H9 (cell line): ENCODE results near the gene THSD7B. TPM values are rescaled to one million over a fixed set of nuclear protein-coding genes. Genes with fewer than 3 reads are reported as not detected.

Source experiments
- DNase-seq: peaks from one replicate; pipeline ENCODE4 v3.0.0-alpha.2; 2017
- H2AFZ ChIP-seq: one replicate; pipeline ENCODE4 v1.6.1; 2013; ENCODE audit warnings: mild to moderate bottlenecking, low read length, control low read depth, moderate library complexity
- H2AK5ac ChIP-seq: 2 replicates; pipeline ENCODE4 v1.6.1; 2013; ENCODE audit warnings: low read length, control low read depth, mixed read lengths; ENCODE audit not compliant: insufficient read length
- H2BK120ac ChIP-seq: one replicate; pipeline ENCODE4 v1.6.1; 2013; ENCODE audit warnings: low read depth, mild to moderate bottlenecking, low read length, control low read depth, inconsistent platforms; ENCODE audit not compliant: poor library complexity, severe bottlenecking
- H2BK12ac ChIP-seq: 2 replicates; pipeline ENCODE4 v1.6.1; 2013; ENCODE audit warnings: low read length, control low read depth, mixed read lengths, low read depth; ENCODE audit not compliant: insufficient read length
- H2BK15ac ChIP-seq: 2 replicates; pipeline ENCODE4 v1.6.1; 2013; ENCODE audit warnings: low read depth, low read length, control low read depth
- H2BK20ac ChIP-seq: one replicate; pipeline ENCODE4 v1.6.1; 2013; ENCODE audit warnings: low read depth, mild to moderate bottlenecking, low read length, control low read depth, inconsistent platforms; ENCODE audit not compliant: poor library complexity, severe bottlenecking
- H2BK5ac ChIP-seq: 2 replicates; pipeline ENCODE4 v1.6.1; 2013; ENCODE audit warnings: low read length, control low read depth, mixed read lengths; ENCODE audit not compliant: insufficient read length
- H3K14ac ChIP-seq: 2 replicates; pipeline ENCODE4 v1.6.1; 2013; ENCODE audit warnings: low read length, control low read depth; ENCODE audit not compliant: insufficient read depth
- H3K18ac ChIP-seq: 2 replicates; pipeline ENCODE4 v1.6.1; 2013; ENCODE audit warnings: low read depth, mild to moderate bottlenecking, mixed read lengths, low read length, control low read depth; ENCODE audit not compliant: insufficient read length
- H3K23ac ChIP-seq: 2 replicates; pipeline ENCODE4 v1.6.1; 2013; ENCODE audit warnings: low read length, control low read depth, mixed read lengths, low read depth; ENCODE audit not compliant: insufficient read length
- H3K23me2 ChIP-seq: 2 replicates; pipeline ENCODE4 v1.6.1; 2013; ENCODE audit warnings: low read depth, mild to moderate bottlenecking, mixed read lengths, low read length, control low read depth; ENCODE audit not compliant: insufficient read length, poor library complexity, severe bottlenecking
- H3K27ac ChIP-seq: 2 replicates; pipeline ENCODE4 v1.5.1; 2013; ENCODE audit warnings: low read length, control low read depth, mixed read lengths, low read depth; ENCODE audit not compliant: insufficient read length
- H3K27me3 ChIP-seq: 2 replicates; pipeline ENCODE4 v1.6.1; 2013; ENCODE audit warnings: low read length, control low read depth, inconsistent platforms; ENCODE audit not compliant: insufficient read depth
- H3K4ac ChIP-seq: 2 replicates; pipeline ENCODE4 v1.6.1; 2013; ENCODE audit warnings: low read depth, mild to moderate bottlenecking, control low read depth, inconsistent platforms, low read length, moderate library complexity
- H3K4me1 ChIP-seq: 2 replicates; pipeline ENCODE4 v1.6.1; 2013; ENCODE audit warnings: low read length, control low read depth, inconsistent platforms; ENCODE audit not compliant: insufficient read depth
- H3K4me2 ChIP-seq: 2 replicates; pipeline ENCODE4 v1.6.1; 2013; ENCODE audit warnings: low read length, control low read depth, mixed read lengths; ENCODE audit not compliant: insufficient read length, insufficient read depth
- H3K56ac ChIP-seq: 2 replicates; pipeline ENCODE4 v1.6.1; 2013; ENCODE audit warnings: low read depth, mild to moderate bottlenecking, mixed read lengths, low read length, control low read depth; ENCODE audit not compliant: insufficient read length
- H3K79me1 ChIP-seq: 2 replicates; pipeline ENCODE4 v1.6.1; 2013; ENCODE audit warnings: low read depth, mild to moderate bottlenecking, moderate library complexity, low read length, control low read depth, inconsistent platforms; ENCODE audit not compliant: insufficient read depth, poor library complexity, severe bottlenecking
- H3K79me2 ChIP-seq: 2 replicates; pipeline ENCODE4 v1.6.1; 2013; ENCODE audit warnings: low read length, control low read depth, inconsistent platforms; ENCODE audit not compliant: insufficient read depth
- H3K9ac ChIP-seq: 2 replicates; pipeline ENCODE4 v1.6.1; 2013; ENCODE audit warnings: low read length, control low read depth, mixed read lengths; ENCODE audit not compliant: insufficient read length; ENCODE audit errors: extremely low read depth
- H3K9me3 ChIP-seq: one replicate; pipeline ENCODE4 v1.6.1; 2013; ENCODE audit warnings: low read depth, low read length, inconsistent platforms; ENCODE audit not compliant: control insufficient read depth
- H3T11ph ChIP-seq: one replicate; pipeline ENCODE4 v1.6.1; 2013; ENCODE audit warnings: mild to moderate bottlenecking, low read length, control low read depth, inconsistent platforms
- H4K20me1 ChIP-seq: one replicate; pipeline ENCODE4 v1.6.1; 2013; ENCODE audit not compliant: control insufficient read depth, insufficient read length, insufficient read depth
- H4K5ac ChIP-seq: 2 replicates; pipeline ENCODE4 v1.6.1; 2013; ENCODE audit warnings: low read depth, mild to moderate bottlenecking, mixed read lengths, low read length, control low read depth; ENCODE audit not compliant: insufficient read length
- H4K8ac ChIP-seq: replicated peaks from 2 replicates; pipeline ENCODE4 v1.6.1; 2013; ENCODE audit warnings: low read length, control low read depth, mixed read lengths, low read depth; ENCODE audit not compliant: insufficient read length
- H4K91ac ChIP-seq: 2 replicates; pipeline ENCODE4 v1.6.1; 2013; ENCODE audit warnings: low read depth, mild to moderate bottlenecking, moderate library complexity, mixed read lengths, low read length, control low read depth; ENCODE audit not compliant: insufficient read length
- H3K27ac Mint-ChIP-seq, 3 experiments: 2 replicates in 2 of 3; 3 replicates in 1 of 3; pipeline ENCODE4 v1.8.0; 2020 to 2021; ENCODE audit warnings: mixed read lengths in 3 of 3, mild to moderate bottlenecking in 1 of 3, moderate library complexity in 1 of 3
- H3K27me3 Mint-ChIP-seq: 2 replicates; pipeline ENCODE4 v1.8.0; 2021; ENCODE audit warnings: low read depth, mild to moderate bottlenecking, moderate library complexity, mixed read lengths
- H3K36me3 Mint-ChIP-seq, 3 experiments: 2 replicates in 2 of 3; 3 replicates in 1 of 3; pipeline ENCODE4 v1.8.0; 2020 to 2021; ENCODE audit warnings: low read depth in 3 of 3, mixed read lengths in 3 of 3; ENCODE audit not compliant: insufficient read depth in 1 of 3
- H3K4me1 Mint-ChIP-seq, 2 experiments: 2 replicates each; pipeline ENCODE4 v1.8.0; 2020; ENCODE audit warnings: mixed read lengths in 2 of 2
- H3K4me3 Mint-ChIP-seq, 2 experiments: 2 replicates in 1 of 2; 3 replicates in 1 of 2; pipeline ENCODE4 v1.8.0; 2020 to 2021; ENCODE audit warnings: mild to moderate bottlenecking in 2 of 2, mixed read lengths in 2 of 2, moderate library complexity in 1 of 2
- H3K9me3 Mint-ChIP-seq, 2 experiments: 2 replicates in 1 of 2; 3 replicates in 1 of 2; pipeline ENCODE4 v1.8.0; 2020; ENCODE audit warnings: mild to moderate bottlenecking in 2 of 2, mixed read lengths in 2 of 2, moderate library complexity in 1 of 2
- CTCF ChIP-seq: fragments of 200-600 bp; sonication (generic); conservative IDR thresholded peaks from 3 replicates; pipeline ENCODE4 v1.8.0; 2021; ENCODE audit warnings: antibody characterized with exemption, mild to moderate bottlenecking
- WGBS: extraction: QIAGEN DNeasy Blood & Tissue Kit; methylation state at CpG from one replicate; pipeline ENCODE4 v1.1.7; 2013; ENCODE audit warnings: missing lambda C conversion rate, low lambda C conversion rate, mixed read lengths; ENCODE audit not compliant: insufficient read length; ENCODE audit errors: extremely low coverage; 5-methylcytosine and 5-hydroxymethylcytosine counted together
- total RNA-seq: library from RNA; stranded (reverse); gene quantifications from 2 replicates; pipeline ENCODE4 v1.2.1, GENCODE V29; 2021

Gene THSD7B
- total RNA-seq, 1 experiment from 2014 or later: 0.85 TPM

DNA sequence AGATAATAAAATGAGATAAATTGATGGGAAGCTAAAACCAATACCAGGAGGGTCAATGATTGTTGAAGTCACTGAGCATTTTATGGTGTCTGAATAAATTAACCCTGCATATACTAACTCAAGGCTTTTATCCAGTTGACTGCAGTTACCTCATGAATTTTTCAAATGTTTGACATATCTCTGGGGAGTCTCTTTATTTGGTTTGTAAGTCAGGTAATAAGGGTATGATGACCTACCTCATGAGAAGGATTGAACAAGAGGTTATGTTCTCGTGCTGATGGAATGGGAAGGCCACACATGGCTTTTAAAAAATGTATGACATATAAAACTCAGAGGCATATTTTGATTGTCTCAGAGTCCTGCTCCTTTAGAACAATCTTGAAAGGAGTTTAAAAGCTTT, 237.6 kb downstream of the THSD7B start:
- no peaks in the 10 kb centered on the region for H3K9me3 Mint-ChIP-seq
- TF ChIP-seq CTCF: no peak
- no peaks in the 10 kb centered on the region for H3K27me3 ChIP-seq
- H3K36me3 Mint-ChIP-seq: no peaks in the 10 kb centered on the region
- no peak overlapping the region; a peak in 1 of 7 replicates for H3K27ac Mint-ChIP-seq
- H3K4me2 ChIP-seq: no peak overlapping the region
- no peak overlapping the region for H2BK15ac ChIP-seq
- no peak overlapping the region for H3K4ac ChIP-seq
- H2BK5ac ChIP-seq: no peak overlapping the region
- no peak overlapping the region for H4K5ac ChIP-seq
- DNase-seq: no peak
- H3K9ac ChIP-seq: no peak overlapping the region
- no peak overlapping the region for H3K14ac ChIP-seq
- no peak overlapping the region for H3K56ac ChIP-seq
- H3K79me2 ChIP-seq: no peaks in the 10 kb centered on the region
- no peak overlapping the region for H2AK5ac ChIP-seq
- no peaks in the 10 kb centered on the region for H3K9me3 ChIP-seq
- no CpG with 5 or more reads among the region's 1 CpG for WGBS
- no peak overlapping the region for H2AFZ ChIP-seq
- H4K91ac ChIP-seq: no peak overlapping the region
- no peaks in the 10 kb centered on the region for H3K4me1 ChIP-seq
- H4K20me1 ChIP-seq: no peaks in the 10 kb centered on the region
- H3K79me1 ChIP-seq: no peaks in the 10 kb centered on the region
- no peak overlapping the region for H4K8ac ChIP-seq
- H2BK20ac ChIP-seq: no peak overlapping the region
- H3K27me3 Mint-ChIP-seq: no peaks in the 10 kb centered on the region
- no peaks in the 10 kb centered on the region for H3K4me1 Mint-ChIP-seq
- H3K27ac ChIP-seq: no peak overlapping the region
- no peak overlapping the region for H2BK120ac ChIP-seq
- no peak overlapping the region for H2BK12ac ChIP-seq
- no peak overlapping the region for H3T11ph ChIP-seq
- H3K4me3 Mint-ChIP-seq: no peak overlapping the region
- no peaks in the 10 kb centered on the region for H3K23me2 ChIP-seq
- H3K18ac ChIP-seq: no peak overlapping the region
- no peak overlapping the region for H3K23ac ChIP-seq
